Heart left ventricle (tissue), 16 donors: Measurements from ENCODE around the gene PCBP4. TPM values are rescaled to one million over a fixed set of nuclear protein-coding genes. Genes with fewer than 3 reads are reported as not detected.

Experiments used
- ATAC-seq, 4 donors: fragments of 200-7000 bp; cut with Tn5 transposase; one replicate each; pipeline ENCODE4 v1.9.1; 2020 to 2022; ENCODE audit warnings: moderate library complexity in 4 of 4, mild to moderate bottlenecking in 3 of 4, moderate number of reproducible peaks in 1 of 4
- DNase-seq, 5 donors: peaks; one replicate each; pipeline ENCODE4 v3.0.0-alpha.2; 2020
- H3K27ac ChIP-seq, 12 donors: fragments of 200-600 bp; sonication (generic) in 4 of 12; one replicate each; pipeline versions ENCODE4 v1.5.0 to v1.8.0; 2016 to 2022; ENCODE audit warnings: mild to moderate bottlenecking in 2 of 12
- H3K27me3 ChIP-seq, 9 donors: fragments of 200-600 bp; sonication (generic) in 2 of 9; one replicate each; pipeline versions ENCODE4 v1.5.1 to v1.8.0; 2016 to 2022; ENCODE audit warnings: mild to moderate bottlenecking in 3 of 9
- H3K36me3 ChIP-seq, 9 donors: fragments of 200-600 bp; sonication (generic) in 2 of 9; one replicate each; pipeline versions ENCODE4 v1.5.0 to v1.8.0; 2018 to 2022; ENCODE audit warnings: mild to moderate bottlenecking in 2 of 9
- H3K4me1 ChIP-seq, 12 donors: fragments of 200-600 bp; sonication (generic) in 4 of 12; one replicate each; pipeline versions ENCODE4 v1.5.0 to v1.8.0; 2016 to 2022; ENCODE audit warnings: mild to moderate bottlenecking in 3 of 12
- H3K4me3 ChIP-seq, 12 donors: fragments of 200-600 bp; sonication (generic) in 4 of 12; one replicate each; pipeline versions ENCODE4 v1.5.0 to v1.8.0; 2017 to 2022; ENCODE audit warnings: mild to moderate bottlenecking in 9 of 12, moderate library complexity in 4 of 12
- H3K9me3 ChIP-seq, 12 donors: fragments of 200-600 bp; sonication (generic) in 4 of 12; one replicate each; pipeline versions ENCODE4 v1.5.0 to v1.8.0; 2016 to 2022; ENCODE audit warnings: mild to moderate bottlenecking in 1 of 12
- POLR2A ChIP-seq, 2 donors: fragments of 450-650 bp; IDR thresholded peaks; one replicate each; pipeline ENCODE4 v1.6.1; 2017; ENCODE audit warnings: antibody characterized with exemption in 2 of 2, mild to moderate bottlenecking in 2 of 2, moderate library complexity in 2 of 2
- WGBS, 4 donors: extraction: QIAGEN DNeasy Blood & Tissue Kit in 2 of 4; methylation state at CpG; one replicate each; pipeline versions ENCODE4 v1.1.5 to v1.1.7; 2013 to 2018; 5-methylcytosine and 5-hydroxymethylcytosine counted together
- intact Hi-C, 10 donors: fragments of 100-400 bp; cut with DNase I; formaldehyde crosslinking; loops; one replicate each; pipeline versions ENCODE4 v1.11.1 to v1.14.2; 2022
- polyA plus RNA-seq, 2 donors: library from polyadenylated mRNA; stranded (reverse); fragments of 200-250 nt; gene quantifications; one replicate each; pipeline ENCODE4 v1.2.3, GENCODE V29; 2013
- total RNA-seq, 9 donors: library from RNA; depleted of rRNA in 2 of 9; stranded (reverse); fragments of >200 nt in 2 of 9; fragmentation: NEBNext Ultra II Directional in 3 of 9; extraction: Animal tissue kit (Norgen Biotek cat#: 25700) in 3 of 9; gene quantifications; one replicate each; pipeline versions ENCODE4 v1.1.0 to v1.2.4, GENCODE V29; 2016 to 2023
- TF ChIP-seq, protein P1 (sequence below), 12 donors: fragments of 200-600 bp; sonication (generic) in 4 of 12; IDR thresholded peaks; one replicate each; pipeline versions ENCODE4 v1.5.0 to v1.8.0; 2018 to 2022; ENCODE audit warnings: antibody characterized with exemption in 12 of 12, mild to moderate bottlenecking in 5 of 12
- donor health status: ischemic (EF 13 %, LVEDD 7.1; RV severe dilation, severe dysfunction).
- donor health status: healthy with polysubstance abuse.
- donor health status: DM: no; HTN: yes; CAD: no.
- donor health status: DM: no; HTN: no; CAD: no.
- donor health status: ischemic (EF 25% LVEDD 6.9; RV normal size, moderate dysfunction).
- donor health status: ischemic (EF 25% LVEDD 5.7; RV mildly dilated, moderate dysfunction).
- donor health status: healthy.
- donor health status: DM: yes; HTN: yes; CAD: no.
- donor health status: ischemic (EF 35%, LVEDD 5.7; RV mildly dilated, moderate dysfunction).
- donor health status: nonischemic (EF 11% LVEDD 7.7; RV severe dilation, severe dysfunction).
- donor health status: DM: yes; HTN: yes; CAD: no.
- donor health status: PGD.
- donor health status: ischemic (EF 29% LVEDD 5.4; RV normal size, mild dysfunction).
- donor health status: nonischemic (EF 23%, LVEDD 6.1; RV moderate dilation, normal function).

The PCBP4 gene
- total and polyA plus RNA-seq, 11 donors: 55.4 to 149 (median 64.8) TPM

DNA sequence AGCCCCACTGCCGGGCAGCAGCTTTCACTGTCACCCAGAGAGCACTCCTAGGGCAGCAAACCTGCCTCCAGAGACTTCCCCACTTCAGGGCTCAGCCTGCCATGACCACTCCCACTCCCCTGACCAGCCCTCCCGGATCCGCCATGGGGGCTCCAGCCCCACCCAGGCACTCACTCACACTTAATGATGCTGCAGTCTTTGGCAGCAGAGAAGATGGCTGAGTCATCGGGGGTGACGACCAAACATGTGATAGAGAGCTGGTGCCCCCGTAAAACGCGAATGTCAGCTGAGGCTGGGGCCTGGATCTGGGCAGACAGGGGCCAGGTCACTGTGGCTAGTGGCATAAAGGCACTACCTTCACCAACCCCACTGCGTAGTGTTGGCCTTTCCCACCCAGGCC lies 30.2 kb downstream of the PCBP4 start:
- TF ChIP-seq, protein P1, sequence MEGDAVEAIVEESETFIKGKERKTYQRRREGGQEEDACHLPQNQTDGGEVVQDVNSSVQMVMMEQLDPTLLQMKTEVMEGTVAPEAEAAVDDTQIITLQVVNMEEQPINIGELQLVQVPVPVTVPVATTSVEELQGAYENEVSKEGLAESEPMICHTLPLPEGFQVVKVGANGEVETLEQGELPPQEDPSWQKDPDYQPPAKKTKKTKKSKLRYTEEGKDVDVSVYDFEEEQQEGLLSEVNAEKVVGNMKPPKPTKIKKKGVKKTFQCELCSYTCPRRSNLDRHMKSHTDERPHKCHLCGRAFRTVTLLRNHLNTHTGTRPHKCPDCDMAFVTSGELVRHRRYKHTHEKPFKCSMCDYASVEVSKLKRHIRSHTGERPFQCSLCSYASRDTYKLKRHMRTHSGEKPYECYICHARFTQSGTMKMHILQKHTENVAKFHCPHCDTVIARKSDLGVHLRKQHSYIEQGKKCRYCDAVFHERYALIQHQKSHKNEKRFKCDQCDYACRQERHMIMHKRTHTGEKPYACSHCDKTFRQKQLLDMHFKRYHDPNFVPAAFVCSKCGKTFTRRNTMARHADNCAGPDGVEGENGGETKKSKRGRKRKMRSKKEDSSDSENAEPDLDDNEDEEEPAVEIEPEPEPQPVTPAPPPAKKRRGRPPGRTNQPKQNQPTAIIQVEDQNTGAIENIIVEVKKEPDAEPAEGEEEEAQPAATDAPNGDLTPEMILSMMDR (IDR thresholded peaks at IDR 0.05): no peak
- no peak for TF ChIP-seq POLR2A (IDR thresholded peaks at IDR 0.05)
- ATAC-seq (no peak), DNase-seq (no peak)
- no peak overlapping the region for H3K27ac ChIP-seq
- peaks cover 0 to 68% (median 51%) of the 10 kb centered on the region in 9 donors for H3K36me3 ChIP-seq
- 75 to 87% (median 81%) methylated on average over 8 to 9 of the region's 9 CpGs for whole genome bisulfite sequencing, 4 donors
- H3K4me1 ChIP-seq: peaks cover 0 to 16% (median 10%) of the 10 kb centered on the region in 12 donors
- intact Hi-C loops: no loop called here
- no peaks in the 10 kb centered on the region for H3K9me3 ChIP-seq
- no peak overlapping the region for H3K4me3 ChIP-seq
- no peaks in the 10 kb centered on the region for H3K27me3 ChIP-seq

DNA sequence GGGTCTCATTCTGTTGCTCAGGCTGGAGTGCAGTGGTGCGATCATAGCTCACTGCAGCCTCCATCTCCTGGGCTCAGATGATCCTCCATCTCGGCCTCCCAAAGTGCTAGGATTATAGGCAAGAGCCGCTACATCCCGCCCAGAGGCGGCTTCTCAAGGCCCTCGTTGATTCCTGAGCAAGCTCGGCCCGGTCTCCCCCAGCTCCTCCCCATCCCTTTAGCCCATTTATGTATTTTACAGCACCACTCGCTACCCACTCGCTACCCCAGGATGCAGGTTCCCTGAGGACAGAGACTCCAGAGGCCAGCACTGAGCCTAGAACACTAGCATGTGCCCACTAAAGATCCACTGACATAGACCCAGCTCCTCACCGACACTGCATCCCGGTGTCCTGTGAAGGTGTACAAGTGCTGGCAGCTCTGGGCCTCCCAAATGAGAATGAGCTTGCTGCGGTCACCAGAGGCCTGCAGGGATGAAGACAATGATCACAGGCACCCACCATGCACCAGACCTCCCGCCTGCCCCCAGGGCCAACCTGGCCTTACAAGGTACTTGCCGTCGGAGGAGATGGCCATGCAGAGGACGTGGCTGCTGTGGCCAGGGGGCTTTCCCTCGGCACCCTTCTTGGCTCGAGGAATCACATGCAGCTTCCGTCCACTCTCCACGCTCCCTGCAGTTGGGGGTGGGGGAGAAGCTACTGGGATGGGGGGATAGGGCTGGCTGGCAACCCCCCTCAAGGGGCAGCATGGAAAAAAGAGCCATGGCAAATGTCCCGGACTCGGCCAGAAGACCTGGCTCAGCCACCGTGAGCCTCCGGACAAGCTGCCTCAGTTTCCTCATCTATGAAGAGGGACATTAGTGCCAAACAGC lies 31.1 kb downstream of the PCBP4 start:
- H3K27me3 ChIP-seq: no peaks in the 10 kb centered on the region
- no peak overlapping the region for H3K27ac ChIP-seq
- H3K4me3 ChIP-seq: no peak overlapping the region
- intact Hi-C loops: no loop called here
- H3K9me3 ChIP-seq: no peaks in the 10 kb centered on the region
- 97 to 98% (median 97%) methylated on average over 24 to 25 of the region's 25 CpGs for WGBS, 4 donors
- TF ChIP-seq, protein P1 (IDR thresholded peaks at IDR 0.05): no peak
- TF ChIP-seq POLR2A (IDR thresholded peaks at IDR 0.05): no peak
- peaks cover 0 to 69% (median 51%) of the 10 kb centered on the region in 9 donors for H3K36me3 ChIP-seq
- ATAC-seq (no peak), DNase-seq (peak in 1 of 5 donors; percentile 14)
- H3K4me1 ChIP-seq: peaks cover 0 to 12% (median 6%) of the 10 kb centered on the region in 12 donors

DNA sequence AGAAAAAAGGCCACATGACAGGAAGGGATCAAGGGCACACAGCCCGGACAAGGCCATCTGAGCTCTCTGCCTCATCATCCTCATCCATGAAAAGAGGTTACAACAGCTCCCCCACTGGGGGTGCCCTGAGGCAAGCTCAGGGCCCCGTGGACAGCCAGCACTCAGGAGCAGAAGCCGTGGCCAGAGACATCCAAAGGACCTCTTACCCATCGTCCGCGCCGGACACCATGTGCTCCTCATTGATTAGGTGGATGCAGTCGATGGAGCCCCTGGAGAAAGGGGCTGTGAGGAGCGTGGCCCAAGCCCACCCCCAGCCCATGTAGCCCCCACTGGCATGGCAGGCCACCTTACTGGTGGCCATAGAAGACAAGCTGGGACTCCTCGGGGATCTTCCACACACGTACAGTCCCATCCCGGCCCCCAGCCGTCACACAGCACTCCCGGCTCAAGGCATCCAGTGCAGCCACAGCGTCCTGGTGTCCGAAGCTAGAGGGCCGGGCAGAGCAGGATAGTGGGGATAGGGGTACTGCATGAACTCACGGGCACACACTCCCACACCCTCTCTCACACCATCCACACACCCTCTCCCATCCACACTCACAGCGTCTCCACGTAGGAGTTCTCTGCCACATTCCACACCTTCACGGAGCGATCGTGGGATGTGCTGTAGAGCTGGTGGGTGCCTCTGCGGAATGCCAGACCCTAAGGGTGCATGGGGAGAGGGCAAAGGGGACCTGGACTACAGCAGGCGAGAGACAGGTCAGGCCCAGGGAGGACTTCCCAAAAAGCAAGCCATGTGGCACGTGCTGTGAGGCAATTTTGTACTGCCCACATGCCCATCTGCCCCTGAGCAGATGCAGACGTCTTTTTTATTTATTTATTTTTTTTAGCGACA lies 32.0 kb downstream of the PCBP4 start:
- intact Hi-C loops: no loop called here
- peaks cover 0 to 69% (median 51%) of the 10 kb centered on the region in 9 donors for H3K36me3 ChIP-seq
- no peak for TF ChIP-seq POLR2A (IDR thresholded peaks at IDR 0.05)
- TF ChIP-seq, protein P1 (IDR thresholded peaks at IDR 0.05): no peak
- peaks cover 0 to 3% (median 0%) of the 10 kb centered on the region in 12 donors for H3K4me1 ChIP-seq
- ATAC-seq (no peak), DNase-seq (peak in 1 of 5 donors; percentile 15)
- WGBS, 4 donors: 89 to 93% (median 92%) methylated on average over 25 to 28 of the region's 28 CpGs
- no peaks in the 10 kb centered on the region for H3K27me3 ChIP-seq
- no peak overlapping the region for H3K27ac ChIP-seq
- H3K4me3 ChIP-seq: no peak overlapping the region
- no peaks in the 10 kb centered on the region for H3K9me3 ChIP-seq
